ENCODE data around the gene SLC16A7. TPM values are rescaled to one million over a fixed set of nuclear protein-coding genes. Genes with fewer than 3 reads are reported as not detected.

Gene SLC16A7
- total RNA-seq, 1 donor from 2014 or later = 38.8 TPM

- Histone ChIP-seq H3K9me3 (no peaks in the 10 kb centered on the region), H3K27ac (no peak overlapping the region), H3K4me1 (no peaks in the 10 kb centered on the region), H3K36me3 (no peaks in the 10 kb centered on the region), H3K27me3 (no peaks in the 10 kb centered on the region), H3K4me3 (no peak overlapping the region)
- DNase-seq (ENCODE audit: extremely low spot score in 2 of 2) = no peak
- TF ChIP-seq POLR2A (IDR thresholded peaks at IDR 0.05) (no peak), POLR2AphosphoS5 (IDR thresholded peaks at IDR 0.05; ENCODE audit: insufficient read depth in 1 of 2, low read depth in 1 of 2) (no peak), CTCF (IDR thresholded peaks at IDR 0.05) (no peak)
- intact Hi-C loops (cut with DNase I) = no loop called here
Measured at GRCh38 chr12:59719701-59720100, 123.9 kb downstream of the SLC16A7 start.

- H3K27ac ChIP-seq = no peak overlapping the region
- no peaks in the 10 kb centered on the region for H3K27me3 ChIP-seq
Measured at GRCh38 chr12:59723520-59723919, 127.7 kb downstream of the SLC16A7 start.

GRCh38 chr12:59724011-59724695 is 128.3 kb downstream of the SLC16A7 start:
- intact Hi-C loops (cut with DNase I) = no loop called here
- DNase-seq (ENCODE audit: extremely low spot score in 2 of 2) = no peak
- no peak overlapping the region for H3K27ac ChIP-seq

More at GRCh38 chr12:59723520-59723919, 127.7 kb downstream of the SLC16A7 start:
- DNase-seq (ENCODE audit: extremely low spot score in 2 of 2) = no peak
- Histone ChIP-seq H3K4me3 (no peak overlapping the region), H3K9me3 (no peaks in the 10 kb centered on the region), H3K4me1 (no peaks in the 10 kb centered on the region), H3K36me3 (no peaks in the 10 kb centered on the region)
- TF ChIP-seq CTCF (IDR thresholded peaks at IDR 0.05) (no peak), POLR2AphosphoS5 (IDR thresholded peaks at IDR 0.05; ENCODE audit: insufficient read depth in 1 of 2, low read depth in 1 of 2) (no peak), POLR2A (IDR thresholded peaks at IDR 0.05) (no peak)
- intact Hi-C loops (cut with DNase I) = no loop called here

DNA sequence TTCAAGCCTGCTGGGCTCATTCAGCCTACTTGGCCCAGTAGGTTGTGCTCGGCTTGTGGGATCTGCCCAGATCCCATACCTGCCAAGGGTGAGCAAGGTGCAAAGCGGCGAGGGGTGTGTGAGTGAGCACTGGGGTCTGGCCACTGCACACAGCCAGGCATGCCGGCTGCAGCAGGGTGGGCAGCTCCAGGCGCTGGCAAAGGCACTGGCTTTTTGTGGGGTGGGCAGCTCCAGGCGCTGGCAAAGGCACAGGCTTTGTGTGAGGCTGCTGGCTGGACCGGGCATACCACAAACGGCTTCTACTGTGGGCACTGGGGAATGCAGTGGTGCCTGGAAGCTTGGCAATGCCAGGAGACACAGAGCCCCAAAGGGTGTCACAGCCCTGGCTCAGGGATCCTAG is 137.4 kb downstream of the SLC16A7 start:
- H3K4me1 ChIP-seq = peaks cover 26% of the 10 kb centered on the region
- H3K27ac ChIP-seq = no peak overlapping the region
- H3K4me3 ChIP-seq = no peak overlapping the region
- intact Hi-C loops (cut with DNase I) = no loop called here
- TF ChIP-seq CTCF (IDR thresholded peaks at IDR 0.05) = no peak
- TF ChIP-seq POLR2A (IDR thresholded peaks at IDR 0.05) = no peak
- no peak for TF ChIP-seq POLR2AphosphoS5 (IDR thresholded peaks at IDR 0.05; ENCODE audit: insufficient read depth in 1 of 2, low read depth in 1 of 2)
- H3K36me3 ChIP-seq = no peaks in the 10 kb centered on the region
- no peaks in the 10 kb centered on the region for H3K27me3 ChIP-seq
- DNase-seq (ENCODE audit: extremely low spot score in 2 of 2) = no peak
- no peaks in the 10 kb centered on the region for H3K9me3 ChIP-seq

More at GRCh38 chr12:59724011-59724695, 128.3 kb downstream of the SLC16A7 start:
- no peaks in the 10 kb centered on the region for H3K36me3 ChIP-seq
- H3K4me1 ChIP-seq = no peaks in the 10 kb centered on the region
- TF ChIP-seq CTCF (IDR thresholded peaks at IDR 0.05) (no peak), POLR2A (IDR thresholded peaks at IDR 0.05) (no peak), POLR2AphosphoS5 (IDR thresholded peaks at IDR 0.05; ENCODE audit: insufficient read depth in 1 of 2, low read depth in 1 of 2) (no peak)
- no peaks in the 10 kb centered on the region for H3K9me3 ChIP-seq
- H3K27me3 ChIP-seq = no peaks in the 10 kb centered on the region
- no peak overlapping the region for H3K4me3 ChIP-seq

- Histone ChIP-seq H3K27ac (no peak overlapping the region), H3K4me1 (peaks cover 31% of the 10 kb centered on the region), H3K27me3 (no peaks in the 10 kb centered on the region), H3K9me3 (no peaks in the 10 kb centered on the region), H3K36me3 (no peaks in the 10 kb centered on the region), H3K4me3 (no peak overlapping the region)
- TF ChIP-seq POLR2A (IDR thresholded peaks at IDR 0.05) = no peak
- no peak for TF ChIP-seq POLR2AphosphoS5 (IDR thresholded peaks at IDR 0.05; ENCODE audit: insufficient read depth in 1 of 2, low read depth in 1 of 2)
- TF ChIP-seq CTCF (IDR thresholded peaks at IDR 0.05) = no peak
- intact Hi-C loops (cut with DNase I) = no loop called here
- no peak for DNase-seq (ENCODE audit: extremely low spot score in 2 of 2)
Measured at GRCh38 chr12:59734371-59734770, 138.5 kb downstream of the SLC16A7 start.

Measured in vagina (tissue), 2 donors.